Smooth muscle cell (in vitro differentiated cells): ENCODE results near the gene RDH5. TPM values are rescaled to one million over a fixed set of nuclear protein-coding genes. Genes with fewer than 3 reads are reported as not detected.

Experiments
- DNase-seq: peaks from one replicate; lab custom pipeline; 2025; ENCODE audit not compliant: unreplicated experiment; lab: John Stamatoyannopoulos, UW
- H2AFZ ChIP-seq: fragments of 200-600 bp; sonication (generic); 2 replicates; pipeline ENCODE4 v1.6.0; 2016; ENCODE audit warnings: antibody characterized with exemption, low read depth, mild to moderate bottlenecking
- H3F3A ChIP-seq: fragments of 200-600 bp; sonication (generic); 2 replicates; pipeline ENCODE4 v1.6.0; 2017; ENCODE audit warnings: antibody characterized with exemption, low read depth
- H3K27ac ChIP-seq: fragments of 200-600 bp; sonication (generic); 2 replicates; pipeline ENCODE4 v1.5.1; 2016; ENCODE audit warnings: low read depth, mild to moderate bottlenecking
- H3K27me3 ChIP-seq: fragments of 200-600 bp; sonication (generic); 2 replicates; pipeline ENCODE4 v1.6.1; 2016; ENCODE audit warnings: low read depth, mild to moderate bottlenecking
- H3K36me3 ChIP-seq: fragments of 200-600 bp; sonication (generic); 2 replicates; pipeline ENCODE4 v1.5.1; 2016; ENCODE audit warnings: low read depth
- H3K4me1 ChIP-seq: fragments of 200-600 bp; sonication (generic); 2 replicates; pipeline ENCODE4 v1.5.1; 2016; ENCODE audit warnings: low read depth
- H3K4me2 ChIP-seq: fragments of 200-600 bp; sonication (generic); 2 replicates; pipeline ENCODE4 v1.6.0; 2016; ENCODE audit warnings: mild to moderate bottlenecking
- H3K4me3 ChIP-seq: fragments of 200-600 bp; sonication (generic); 2 replicates; pipeline ENCODE4 v1.5.1; 2016; ENCODE audit warnings: mild to moderate bottlenecking
- H3K79me2 ChIP-seq: fragments of 200-600 bp; sonication (generic); 2 replicates; pipeline ENCODE4 v1.6.0; 2016; ENCODE audit warnings: low read depth, mild to moderate bottlenecking
- H3K9ac ChIP-seq: fragments of 200-600 bp; sonication (generic); 2 replicates; pipeline ENCODE4 v1.6.0; 2016; ENCODE audit warnings: low read depth
- H3K9me3 ChIP-seq: fragments of 200-600 bp; sonication (generic); replicated peaks from 2 replicates; pipeline ENCODE4 v1.5.1; 2016; ENCODE audit warnings: low read depth
- H4K20me1 ChIP-seq: fragments of 200-600 bp; sonication (generic); 2 replicates; pipeline ENCODE4 v1.6.0; 2016; ENCODE audit warnings: low read depth
- WGBS: methylation state at CpG from one replicate; pipeline ENCODE4 v1.1.7; 2016; ENCODE audit warnings: low lambda C conversion rate; 5-methylcytosine and 5-hydroxymethylcytosine counted together
- polyA plus RNA-seq: library from polyadenylated mRNA; unstranded; fragments of >200 nt; fragmentation: Nextera tagmentation; extraction: Ambion mirVana; gene quantifications from 2 replicates; pipeline ENCODE4 v1.2.1, GENCODE V29; 2016
- total RNA-seq: library from RNA; depleted of rRNA; stranded (reverse); fragments of >200 nt; gene quantifications from 2 replicates; pipeline ENCODE4 v1.2.3, GENCODE V29; 2014
- TF ChIP-seq, protein P1 (sequence below): fragments of 200-600 bp; sonication (generic); IDR thresholded peaks from 2 replicates; pipeline ENCODE4 v1.5.1; 2017; ENCODE audit warnings: borderline replicate concordance, mild to moderate bottlenecking, antibody characterized with exemption; ENCODE audit not compliant: insufficient read depth, poor library complexity, severe bottlenecking

Gene RDH5
- total and polyA plus RNA-seq, 2 experiments from 2014 or later: 3.7 TPM; not detected in 1

DNA sequence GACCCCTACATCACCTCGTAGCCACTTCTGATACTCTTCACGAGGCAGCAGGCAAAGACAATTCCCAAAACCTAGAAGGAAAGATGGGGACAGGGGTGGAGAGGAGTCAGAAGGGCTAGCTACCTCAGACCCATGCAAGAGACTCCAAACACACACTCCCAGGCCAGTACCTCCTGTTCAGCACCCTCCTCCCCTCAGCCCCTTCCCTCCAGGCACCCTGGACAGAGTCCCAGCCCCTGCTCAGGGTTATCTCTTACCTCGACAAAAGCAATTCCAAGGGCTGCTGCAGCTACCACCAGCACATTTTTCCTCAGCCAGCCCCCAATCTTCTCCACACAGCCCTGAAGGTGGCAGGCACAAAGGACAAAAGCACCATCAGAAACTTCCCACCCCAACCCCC lies 5.4 kb downstream of the RDH5 start:
- Histone ChIP-seq H3K4me2 (no peak overlapping the region), H3K27ac (no peak overlapping the region), H3K27me3 (no peaks in the 10 kb centered on the region), H3K9ac (no peak overlapping the region), H3K4me1 (peaks cover 14% of the 10 kb centered on the region), H3K36me3 (peaks cover 3% of the 10 kb centered on the region), H3F3A (peaks cover 54% of the 10 kb centered on the region), H4K20me1 (peaks cover 62% of the 10 kb centered on the region), H3K79me2 (peaks cover 34% of the 10 kb centered on the region), H2AFZ (no peak overlapping the region), H3K9me3 (no peaks in the 10 kb centered on the region), H3K4me3 (no peak overlapping the region)
- no peak for DNase-seq
- WGBS: 81% methylated on average over 3 of the region's 3 CpGs
- TF ChIP-seq, protein P1, sequence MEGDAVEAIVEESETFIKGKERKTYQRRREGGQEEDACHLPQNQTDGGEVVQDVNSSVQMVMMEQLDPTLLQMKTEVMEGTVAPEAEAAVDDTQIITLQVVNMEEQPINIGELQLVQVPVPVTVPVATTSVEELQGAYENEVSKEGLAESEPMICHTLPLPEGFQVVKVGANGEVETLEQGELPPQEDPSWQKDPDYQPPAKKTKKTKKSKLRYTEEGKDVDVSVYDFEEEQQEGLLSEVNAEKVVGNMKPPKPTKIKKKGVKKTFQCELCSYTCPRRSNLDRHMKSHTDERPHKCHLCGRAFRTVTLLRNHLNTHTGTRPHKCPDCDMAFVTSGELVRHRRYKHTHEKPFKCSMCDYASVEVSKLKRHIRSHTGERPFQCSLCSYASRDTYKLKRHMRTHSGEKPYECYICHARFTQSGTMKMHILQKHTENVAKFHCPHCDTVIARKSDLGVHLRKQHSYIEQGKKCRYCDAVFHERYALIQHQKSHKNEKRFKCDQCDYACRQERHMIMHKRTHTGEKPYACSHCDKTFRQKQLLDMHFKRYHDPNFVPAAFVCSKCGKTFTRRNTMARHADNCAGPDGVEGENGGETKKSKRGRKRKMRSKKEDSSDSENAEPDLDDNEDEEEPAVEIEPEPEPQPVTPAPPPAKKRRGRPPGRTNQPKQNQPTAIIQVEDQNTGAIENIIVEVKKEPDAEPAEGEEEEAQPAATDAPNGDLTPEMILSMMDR: no peak

DNA sequence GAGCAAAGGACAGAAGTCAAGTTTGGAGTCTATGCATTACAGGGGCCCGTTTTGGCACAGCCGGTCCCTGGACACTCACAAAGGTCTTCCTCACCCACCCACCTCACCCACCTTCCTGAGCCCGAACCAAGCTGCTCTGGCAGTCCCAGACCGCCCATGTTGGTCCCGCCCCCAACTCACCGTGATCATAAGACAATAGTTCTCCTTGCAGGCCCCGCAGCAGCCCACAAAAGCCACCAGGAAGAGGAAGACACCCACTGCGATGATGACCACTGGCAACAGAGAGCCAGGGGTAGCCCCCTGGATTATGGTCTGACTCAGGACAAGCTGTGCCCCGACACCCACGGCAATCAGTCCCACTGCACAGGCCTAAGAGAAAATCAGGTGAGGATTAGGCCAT lies 6.8 kb downstream of the RDH5 start:
- H3K27ac ChIP-seq: peak overlapping the region; percentile 98
- H3F3A ChIP-seq: peaks cover 55% of the 10 kb centered on the region
- peak overlapping the region; percentile 94 for H3K9ac ChIP-seq
- peak overlapping the region; percentile 97 for H3K4me3 ChIP-seq
- H3K79me2 ChIP-seq: peaks cover 46% of the 10 kb centered on the region
- H3K36me3 ChIP-seq: peaks cover 3% of the 10 kb centered on the region
- no peaks in the 10 kb centered on the region for H3K9me3 ChIP-seq
- WGBS: 65% methylated on average over 8 of the region's 10 CpGs
- no peaks in the 10 kb centered on the region for H3K27me3 ChIP-seq
- TF ChIP-seq, protein P1: no peak
- peaks cover 58% of the 10 kb centered on the region for H4K20me1 ChIP-seq
- H2AFZ ChIP-seq: no peak overlapping the region
- H3K4me1 ChIP-seq: peaks cover 17% of the 10 kb centered on the region
- H3K4me2 ChIP-seq: peak overlapping the region; percentile 93
- DNase-seq: no peak

DNA sequence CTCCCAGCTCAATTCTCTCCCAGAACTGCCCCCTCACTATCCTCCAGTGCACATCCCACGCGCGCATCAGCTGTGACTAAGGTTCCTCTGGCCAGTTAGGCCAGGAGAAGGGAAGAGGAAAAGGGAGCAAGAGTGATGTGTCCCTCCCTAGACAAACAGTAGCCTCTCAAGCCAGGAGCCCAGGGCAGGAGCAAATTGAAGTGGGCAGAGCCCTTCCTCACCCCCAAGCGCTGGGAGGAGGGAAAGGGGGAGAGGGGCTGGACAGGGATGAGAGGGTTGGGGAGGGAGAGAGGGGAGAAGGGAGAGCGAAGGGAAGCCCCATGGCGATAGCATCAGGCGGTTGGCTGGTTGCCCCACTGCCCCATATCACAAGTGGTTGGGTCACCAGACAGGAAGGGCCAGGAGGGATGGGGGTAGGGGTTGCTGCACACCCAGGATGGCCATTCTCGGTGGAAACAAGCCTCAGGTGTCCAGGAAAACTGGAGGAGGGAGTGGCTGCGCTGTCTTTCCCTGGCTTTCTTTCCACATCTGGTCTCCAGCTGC lies 7.5 kb downstream of the RDH5 start:
- peak overlapping the region; percentile 93 for H3K4me2 ChIP-seq
- H3K4me1 ChIP-seq: peaks cover 17% of the 10 kb centered on the region
- no peaks in the 10 kb centered on the region for H3K27me3 ChIP-seq
- WGBS: 5% methylated on average over 6 of the region's 9 CpGs
- peaks cover 55% of the 10 kb centered on the region for H4K20me1 ChIP-seq
- H3K4me3 ChIP-seq: peak overlapping the region; percentile 97
- H3F3A ChIP-seq: peaks cover 48% of the 10 kb centered on the region
- H2AFZ ChIP-seq: no peak overlapping the region
- TF ChIP-seq, protein P1: no peak
- H3K27ac ChIP-seq: peak overlapping the region; percentile 98
- H3K9me3 ChIP-seq: no peaks in the 10 kb centered on the region
- peaks cover 3% of the 10 kb centered on the region for H3K36me3 ChIP-seq
- no peak for DNase-seq
- peak overlapping the region; percentile 94 for H3K9ac ChIP-seq
- peaks cover 46% of the 10 kb centered on the region for H3K79me2 ChIP-seq
